DOHH2 (cell line): ENCODE results near the gene CRYBG1.

ENCODE experiments used
- H3F3A ChIP-seq: fragments of 200-600 bp; sonication (generic), shearing (Covaris generic); 2 replicates; pipeline ENCODE4 v1.6.0; 2016; ENCODE audit warnings: antibody characterized with exemption, mild to moderate bottlenecking; ENCODE audit not compliant: control insufficient read depth, insufficient read depth
- H3K27ac ChIP-seq: fragments of 200-600 bp; sonication (generic); 2 replicates; pipeline ENCODE4 v1.5.1; 2014; ENCODE audit warnings: low read depth, mild to moderate bottlenecking, low read length, moderate library complexity
- H3K27me3 ChIP-seq: fragments of 200-600 bp; sonication (generic); 2 replicates; pipeline ENCODE4 v1.6.1; 2014; ENCODE audit warnings: mild to moderate bottlenecking, low read length, mixed read lengths; ENCODE audit not compliant: control insufficient read depth
- H3K36me3 ChIP-seq: fragments of 200-600 bp; sonication (generic); 2 replicates; pipeline ENCODE4 v1.6.1; 2014; ENCODE audit warnings: mild to moderate bottlenecking, low read length, moderate library complexity, mixed read lengths; ENCODE audit not compliant: control insufficient read depth
- H3K4me1 ChIP-seq: fragments of 200-600 bp; sonication (generic); 2 replicates; pipeline ENCODE4 v1.6.1; 2014; ENCODE audit warnings: mild to moderate bottlenecking, low read length, mixed read lengths; ENCODE audit not compliant: control insufficient read depth
- H3K4me2 ChIP-seq: fragments of 200-600 bp; sonication (generic); 2 replicates; pipeline ENCODE4 v1.6.0; 2014; ENCODE audit warnings: mild to moderate bottlenecking, low read length, moderate library complexity
- H3K4me3 ChIP-seq: fragments of 200-600 bp; sonication (generic); 2 replicates; pipeline ENCODE4 v1.5.1; 2014; ENCODE audit warnings: mild to moderate bottlenecking, low read length, mixed read lengths
- H3K79me2 ChIP-seq: fragments of 200-600 bp; sonication (generic); 2 replicates; pipeline ENCODE4 v1.6.1; 2014; ENCODE audit warnings: mild to moderate bottlenecking, low read length, mixed read lengths; ENCODE audit not compliant: control insufficient read depth
- H3K9me2 ChIP-seq: fragments of 200-600 bp; sonication (generic); replicated peaks from 2 replicates; pipeline ENCODE4 v1.6.1; 2014; ENCODE audit warnings: mild to moderate bottlenecking, low read length, mixed read lengths; ENCODE audit not compliant: control insufficient read depth
- H3K9me3 ChIP-seq: fragments of 200-600 bp; sonication (generic); 2 replicates; pipeline ENCODE4 v1.6.1; 2014; ENCODE audit warnings: antibody characterized with exemption, low read length, mixed read lengths; ENCODE audit not compliant: control insufficient read depth, insufficient read depth
- H4K20me1 ChIP-seq: fragments of 200-600 bp; sonication (generic); 2 replicates; pipeline ENCODE4 v1.6.0; 2014; ENCODE audit warnings: low read depth, mild to moderate bottlenecking, antibody characterized with exemption, low read length, moderate library complexity; ENCODE audit not compliant: control insufficient read depth, insufficient read depth
- EZH2phosphoT487 ChIP-seq: fragments of 200-600 bp; sonication (generic); IDR thresholded peaks from 2 replicates; pipeline ENCODE4 v1.6.1; 2017; ENCODE audit warnings: borderline replicate concordance, mild to moderate bottlenecking, antibody characterized with exemption, low read length, moderate library complexity, mixed read lengths
- TF ChIP-seq, protein P1 (sequence below): fragments of 200-600 bp; sonication (generic); IDR thresholded peaks from one replicate; pipeline ENCODE4 v1.5.1; 2014; ENCODE audit warnings: antibody characterized with exemption, mild to moderate bottlenecking, low read depth, low read length; ENCODE audit not compliant: poor library complexity, severe bottlenecking

CRYBG1 gene

DNA sequence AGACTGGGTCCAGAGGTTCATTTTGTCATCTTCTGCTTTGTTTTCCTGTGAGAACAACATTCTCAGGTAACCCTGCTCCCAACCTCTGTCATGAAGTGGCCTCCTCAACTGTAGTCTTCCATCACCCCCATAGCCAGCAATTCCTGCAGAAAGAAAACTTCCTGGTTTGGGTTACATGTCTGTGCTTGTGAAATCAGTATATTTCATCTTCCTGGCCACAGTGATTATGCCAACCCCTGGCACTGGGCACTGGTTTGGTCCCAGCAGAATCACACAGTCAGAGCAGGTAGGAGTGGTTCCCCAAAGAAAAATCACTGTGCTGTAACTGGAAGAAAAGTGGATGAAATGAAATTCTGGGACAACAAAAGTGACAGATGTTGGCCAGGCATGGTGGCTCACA lies 52.5 kb downstream of the CRYBG1 start:
- H3K27ac ChIP-seq = no peak overlapping the region
- no peaks in the 10 kb centered on the region for H3F3A ChIP-seq
- no peaks in the 10 kb centered on the region for H3K4me1 ChIP-seq
- no peaks in the 10 kb centered on the region for H4K20me1 ChIP-seq
- no peaks in the 10 kb centered on the region; the same call in 1 of the 2 replicates for H3K9me3 ChIP-seq
- no peaks in the 10 kb centered on the region for H3K9me2 ChIP-seq
- no peaks in the 10 kb centered on the region for H3K79me2 ChIP-seq
- no peak for TF ChIP-seq EZH2phosphoT487
- TF ChIP-seq, protein P1, sequence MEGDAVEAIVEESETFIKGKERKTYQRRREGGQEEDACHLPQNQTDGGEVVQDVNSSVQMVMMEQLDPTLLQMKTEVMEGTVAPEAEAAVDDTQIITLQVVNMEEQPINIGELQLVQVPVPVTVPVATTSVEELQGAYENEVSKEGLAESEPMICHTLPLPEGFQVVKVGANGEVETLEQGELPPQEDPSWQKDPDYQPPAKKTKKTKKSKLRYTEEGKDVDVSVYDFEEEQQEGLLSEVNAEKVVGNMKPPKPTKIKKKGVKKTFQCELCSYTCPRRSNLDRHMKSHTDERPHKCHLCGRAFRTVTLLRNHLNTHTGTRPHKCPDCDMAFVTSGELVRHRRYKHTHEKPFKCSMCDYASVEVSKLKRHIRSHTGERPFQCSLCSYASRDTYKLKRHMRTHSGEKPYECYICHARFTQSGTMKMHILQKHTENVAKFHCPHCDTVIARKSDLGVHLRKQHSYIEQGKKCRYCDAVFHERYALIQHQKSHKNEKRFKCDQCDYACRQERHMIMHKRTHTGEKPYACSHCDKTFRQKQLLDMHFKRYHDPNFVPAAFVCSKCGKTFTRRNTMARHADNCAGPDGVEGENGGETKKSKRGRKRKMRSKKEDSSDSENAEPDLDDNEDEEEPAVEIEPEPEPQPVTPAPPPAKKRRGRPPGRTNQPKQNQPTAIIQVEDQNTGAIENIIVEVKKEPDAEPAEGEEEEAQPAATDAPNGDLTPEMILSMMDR = no peak
- peaks cover 20% of the 10 kb centered on the region for H3K27me3 ChIP-seq
- no peaks in the 10 kb centered on the region for H3K36me3 ChIP-seq
- no peak overlapping the region for H3K4me2 ChIP-seq
- no peak overlapping the region for H3K4me3 ChIP-seq

DNA sequence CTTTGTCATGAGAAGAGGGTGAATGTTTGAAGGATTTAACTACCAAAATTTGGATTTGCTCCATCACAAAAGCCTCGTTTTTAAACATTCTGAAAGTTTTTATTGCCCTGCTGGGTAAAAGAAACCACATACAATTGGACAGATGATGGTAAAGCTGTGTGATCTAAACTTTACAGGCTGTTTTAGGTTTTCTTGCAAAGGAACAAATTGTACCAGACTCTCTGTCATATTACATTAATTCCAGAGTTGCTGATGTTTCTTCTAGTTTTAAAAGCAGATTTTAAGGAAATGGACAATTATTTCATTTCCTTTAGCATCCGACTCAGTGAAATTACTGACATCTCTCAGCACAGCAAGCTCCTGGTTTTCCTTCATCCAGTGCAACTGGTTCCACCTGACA lies 53.2 kb downstream of the CRYBG1 start:
- H4K20me1 ChIP-seq = no peaks in the 10 kb centered on the region
- no peak overlapping the region for H3K4me3 ChIP-seq
- H3F3A ChIP-seq = no peaks in the 10 kb centered on the region
- H3K4me2 ChIP-seq = no peak overlapping the region
- TF ChIP-seq, protein P1 = no peak
- no peak for TF ChIP-seq EZH2phosphoT487
- no peaks in the 10 kb centered on the region for H3K79me2 ChIP-seq
- H3K9me2 ChIP-seq = no peaks in the 10 kb centered on the region
- H3K36me3 ChIP-seq = no peaks in the 10 kb centered on the region
- H3K4me1 ChIP-seq = no peaks in the 10 kb centered on the region
- H3K27ac ChIP-seq = no peak overlapping the region
- no peaks in the 10 kb centered on the region; the same call in 1 of the 2 replicates for H3K9me3 ChIP-seq
- peaks cover 20% of the 10 kb centered on the region for H3K27me3 ChIP-seq

DNA sequence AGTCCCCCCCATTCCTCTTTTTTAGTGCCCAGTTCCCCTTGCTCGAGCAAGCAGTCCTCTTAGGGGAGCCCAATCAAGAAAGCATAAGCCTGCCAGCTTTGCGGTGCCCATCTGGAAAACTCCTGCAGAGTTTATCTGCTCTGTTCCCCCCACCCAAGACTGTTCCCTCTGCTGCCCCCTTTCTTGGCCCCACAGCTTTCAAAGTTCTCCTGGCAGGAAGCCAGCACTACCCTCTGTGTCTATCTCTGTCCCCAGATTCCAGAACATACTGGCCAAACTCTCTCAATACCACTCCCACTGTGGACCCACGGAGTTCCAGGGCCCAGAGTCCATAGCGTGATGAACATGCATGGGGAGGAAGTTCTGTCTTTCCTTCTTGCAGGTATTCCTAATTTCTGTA lies 55.4 kb downstream of the CRYBG1 start:
- no peak for TF ChIP-seq EZH2phosphoT487
- TF ChIP-seq, protein P1 = no peak
- Histone ChIP-seq H3K4me3 (no peak overlapping the region), H3F3A (no peaks in the 10 kb centered on the region), H3K4me2 (no peak overlapping the region), H3K27ac (no peak overlapping the region), H3K27me3 (peaks cover 21% of the 10 kb centered on the region), H3K79me2 (no peaks in the 10 kb centered on the region), H3K9me3 (no peaks in the 10 kb centered on the region; the same call in 1 of the 2 replicates), H3K4me1 (no peaks in the 10 kb centered on the region), H4K20me1 (no peaks in the 10 kb centered on the region), H3K9me2 (no peaks in the 10 kb centered on the region), H3K36me3 (no peaks in the 10 kb centered on the region)
